NCI-H2107 treated with DMSO at 0.1 percent for 48 hours (cell line): Measurements from ENCODE around the gene ARID5A.
A peak's percentile ranks its signal among the peaks of the same experiment; 100 is the strongest.

ENCODE experiments used
- DNase-seq: peaks from one replicate; lab custom pipeline; 2025; ENCODE audit not compliant: unreplicated experiment; lab: John Stamatoyannopoulos, UW

Gene ARID5A

DNA sequence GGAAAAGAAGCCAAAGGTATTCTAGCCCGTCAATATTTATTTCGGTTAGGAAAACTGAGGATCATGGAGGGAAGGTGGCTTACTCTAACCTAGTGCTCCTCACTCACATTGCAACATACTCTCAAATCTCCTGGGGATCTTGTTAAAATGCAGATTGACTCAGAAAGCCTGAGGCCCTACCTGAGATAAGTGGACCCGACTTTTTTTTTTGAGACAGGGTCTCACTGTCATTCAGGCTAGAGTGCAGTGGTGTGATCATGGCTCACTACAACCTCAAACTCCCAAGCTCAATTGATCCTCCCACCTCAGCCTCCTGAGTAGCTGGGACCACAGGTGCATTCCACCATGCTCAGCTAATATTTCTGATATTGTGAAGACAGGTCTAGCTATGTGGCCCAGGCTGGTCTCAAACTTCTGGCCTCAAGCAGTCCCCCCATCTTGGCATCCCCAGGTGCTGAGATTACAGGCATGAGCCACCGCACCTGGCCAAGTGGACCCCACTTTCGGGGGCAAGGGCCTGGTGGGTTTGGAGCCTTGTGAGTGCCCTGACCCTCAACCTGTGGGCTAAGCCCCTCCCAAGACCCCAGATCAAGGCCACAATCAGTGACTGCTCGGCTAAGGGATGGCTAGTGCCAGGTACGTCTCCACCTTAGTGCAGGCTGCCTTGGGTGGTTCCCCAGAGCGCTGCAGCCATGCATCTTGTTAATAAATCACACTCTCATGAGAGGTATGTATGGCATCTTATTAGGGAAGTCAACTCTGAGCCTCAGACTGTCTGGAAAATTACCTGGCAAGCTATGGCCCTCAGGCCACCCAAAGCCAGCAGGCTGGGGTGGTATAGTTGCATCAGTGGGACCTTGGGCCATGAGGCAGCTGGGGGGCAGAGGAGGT is 30.3 kb upstream of the ARID5A start:
- no peak for DNase-seq

DNA sequence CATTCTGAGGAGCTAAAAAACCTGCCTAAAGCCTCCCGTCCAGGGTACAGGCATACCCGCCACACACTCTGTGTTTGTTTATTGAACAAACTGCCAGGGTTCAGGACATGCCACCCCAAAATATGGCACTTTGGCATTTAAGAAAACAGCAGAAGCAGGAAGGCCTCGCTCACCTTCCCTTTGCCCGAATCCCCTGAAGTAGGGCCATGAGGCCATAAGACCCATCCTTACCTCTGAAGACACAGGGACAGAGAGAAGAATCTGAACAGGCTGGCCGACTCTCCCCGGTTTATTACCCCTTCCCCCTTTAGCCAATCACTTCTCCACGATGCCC is 29.7 kb upstream of the ARID5A start:
- no peak for DNase-seq

GRCh38 chr2:96507957-96508520 is 28.5 kb upstream of the ARID5A start:
- DNase-seq, result no peak

DNA sequence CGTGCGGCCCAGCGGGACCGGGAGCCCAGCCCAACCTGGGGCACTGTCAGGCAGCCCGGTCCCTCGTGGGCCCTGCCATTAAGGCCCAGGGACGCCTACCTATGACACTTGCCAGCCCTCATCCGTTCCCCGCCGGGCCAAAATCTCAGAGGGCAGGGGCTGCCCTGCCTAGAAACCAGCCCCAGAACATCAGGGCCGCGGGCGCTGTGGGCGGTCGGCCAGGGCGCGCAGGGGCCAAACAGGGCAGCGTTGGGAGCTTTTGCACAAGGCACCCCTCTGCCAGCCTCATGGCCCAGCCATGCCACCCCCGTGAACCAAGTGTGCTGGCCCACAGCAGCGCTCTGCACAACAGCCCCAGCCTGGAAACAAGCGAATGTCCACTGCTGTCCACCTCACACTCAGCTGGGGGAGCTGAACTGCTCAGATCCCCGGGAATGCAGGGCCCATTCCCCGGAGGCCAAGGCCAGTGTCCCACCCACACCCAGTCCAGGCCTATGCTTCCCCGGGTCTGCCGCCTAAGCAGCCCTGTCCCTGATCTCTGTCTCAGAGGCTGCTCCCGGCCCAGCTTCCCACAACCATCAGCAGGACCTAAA is 27.9 kb upstream of the ARID5A start:
- DNase-seq, result no peak

DNA sequence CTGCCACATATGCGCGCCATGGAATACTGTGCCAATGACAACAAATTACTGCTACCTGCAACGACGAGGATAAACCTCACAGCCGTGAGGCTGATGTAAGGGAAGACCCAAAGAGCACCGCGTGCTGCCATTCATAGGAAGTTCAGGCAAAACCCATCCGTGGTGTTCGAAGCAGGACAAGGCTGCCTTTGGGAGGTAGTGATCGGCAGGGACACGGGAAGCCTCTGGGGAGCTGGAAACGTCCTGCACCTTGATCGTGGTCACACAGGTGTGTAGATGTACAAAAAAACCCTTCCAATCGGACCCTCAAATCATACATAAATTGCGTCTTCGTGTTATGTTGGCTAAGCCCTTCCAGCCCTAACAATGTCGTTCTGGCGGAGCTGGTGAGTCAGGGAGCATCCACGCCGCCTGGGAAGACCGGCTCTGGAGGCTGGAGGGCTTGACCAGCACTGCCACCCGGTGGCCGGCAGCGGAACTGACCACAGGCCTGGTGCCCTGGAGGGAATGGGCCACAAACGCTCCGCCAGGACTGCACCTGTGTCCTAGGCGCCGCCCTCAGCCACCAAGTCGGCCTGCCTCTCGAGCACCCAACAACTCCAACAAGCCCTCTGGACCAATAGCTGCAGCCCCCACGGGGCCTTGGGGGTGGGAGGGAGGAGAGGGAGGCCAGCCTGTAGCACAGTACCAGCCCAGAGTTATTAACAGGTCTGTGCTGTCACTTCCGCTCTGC is 27.3 kb upstream of the ARID5A start:
- peak; percentile 35 for DNase-seq

DNA sequence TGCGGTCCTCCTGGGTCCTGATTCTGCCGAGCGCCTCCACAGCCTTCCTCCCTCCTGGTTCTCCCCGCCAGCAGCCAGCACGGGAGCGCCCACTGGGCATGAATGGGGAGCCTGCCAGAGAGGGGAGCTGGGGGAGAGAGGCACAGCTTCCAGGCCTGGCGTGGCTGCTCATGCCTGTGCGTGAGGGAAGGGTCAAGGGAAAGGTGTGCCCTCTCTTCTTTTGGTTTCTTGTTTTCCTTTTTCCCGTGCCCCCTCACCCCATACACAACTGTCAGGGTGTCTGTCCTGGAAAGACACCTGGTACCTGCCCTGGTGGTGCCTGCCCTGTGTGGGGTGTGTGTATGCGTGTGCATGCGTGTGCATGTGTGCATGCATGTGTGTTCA is 26.7 kb upstream of the ARID5A start:
- DNase-seq, result no peak

DNA sequence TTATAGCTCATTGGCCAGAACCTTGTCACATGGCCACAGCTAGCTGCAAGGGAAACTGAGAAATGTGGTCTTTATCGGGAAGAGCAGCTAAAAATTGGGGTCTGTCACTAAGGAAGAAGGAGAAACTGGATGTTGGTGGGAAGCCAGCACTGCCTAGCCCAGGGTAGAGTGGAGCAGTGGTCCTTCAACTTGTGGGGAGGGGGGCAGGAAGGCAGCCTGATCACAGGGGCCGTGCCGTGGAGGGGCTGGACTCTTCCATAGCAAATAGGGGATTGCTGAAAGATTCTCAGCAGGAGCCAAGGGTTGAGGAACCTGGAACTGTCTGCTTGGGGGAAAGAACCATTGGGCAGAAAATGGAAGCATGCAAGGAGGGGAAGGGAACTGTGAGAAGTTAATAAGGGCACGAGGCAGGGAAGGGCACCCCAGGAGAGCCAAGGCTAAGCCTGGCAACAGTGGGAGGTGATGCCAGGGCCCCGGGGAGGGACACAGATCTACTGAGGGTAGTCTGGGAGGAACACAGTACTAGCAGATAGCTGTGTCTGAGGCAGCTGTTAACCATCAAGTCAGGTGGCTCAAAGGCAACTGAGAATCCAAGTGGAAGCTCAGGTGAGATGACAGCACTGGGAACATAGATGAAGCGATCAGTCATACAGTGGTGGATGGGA is 25.5 kb upstream of the ARID5A start:
- no peak for DNase-seq

GRCh38 chr2:96511851-96512250 is 24.7 kb upstream of the ARID5A start:
- DNase-seq, result no peak

DNA sequence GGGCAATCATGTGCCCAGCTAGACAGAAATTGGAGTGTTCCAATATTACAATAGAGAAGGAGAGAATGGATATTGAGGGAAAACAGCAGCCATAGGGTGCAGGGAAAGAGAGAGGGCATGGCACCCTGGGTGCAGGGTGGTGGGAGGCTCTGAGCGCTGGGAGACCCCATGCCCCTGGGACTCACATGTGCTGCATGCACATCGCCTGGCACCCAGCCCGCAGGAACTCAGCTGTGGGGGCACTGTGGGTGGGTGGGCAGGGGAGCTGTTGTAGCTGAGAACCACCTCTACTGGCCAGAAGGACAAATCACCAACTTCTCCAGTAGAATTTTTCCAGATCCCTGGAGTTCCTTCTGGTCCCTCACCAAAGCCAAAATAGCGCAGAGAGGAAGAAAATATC is 24.2 kb upstream of the ARID5A start:
- DNase-seq, result no peak

DNA sequence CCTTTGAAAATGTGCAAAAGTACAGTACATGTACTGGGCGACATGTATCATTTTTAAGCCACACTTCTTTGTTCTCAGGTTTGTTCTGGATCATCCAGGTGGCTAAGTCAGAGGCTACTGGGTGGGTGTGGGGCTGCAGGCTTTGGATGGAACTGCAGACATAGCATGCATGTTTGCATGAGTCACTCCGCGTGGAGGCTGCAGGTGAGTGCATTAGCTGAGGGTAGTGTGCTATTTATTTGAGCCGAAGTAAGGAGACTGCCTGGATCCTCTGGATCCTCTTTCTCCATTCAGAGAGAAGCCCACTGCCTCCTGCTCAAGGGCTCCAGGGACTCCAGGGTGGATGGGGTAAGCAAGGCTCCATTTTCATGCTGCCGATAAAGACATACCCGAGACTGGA is 22.0 kb upstream of the ARID5A start:
- no peak for DNase-seq

DNA sequence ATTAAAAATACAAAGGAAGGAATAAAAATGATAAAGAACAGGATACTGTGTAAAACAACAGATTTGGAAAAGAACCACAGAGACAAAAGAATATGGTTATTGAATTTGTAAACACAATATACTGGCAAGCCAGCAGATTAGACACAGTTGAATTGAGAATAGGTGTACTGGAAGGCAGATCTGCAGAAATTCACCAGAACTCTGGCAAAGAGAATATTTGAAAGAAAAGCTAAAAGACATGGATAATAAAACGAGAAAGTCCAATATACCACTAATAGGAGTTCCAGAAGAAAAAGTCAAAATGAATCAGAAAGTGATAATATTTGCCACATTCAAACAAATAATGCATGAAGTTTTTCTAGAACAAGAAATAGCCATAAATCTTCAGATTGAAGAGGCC is 19.5 kb upstream of the ARID5A start:
- no peak for DNase-seq

DNA sequence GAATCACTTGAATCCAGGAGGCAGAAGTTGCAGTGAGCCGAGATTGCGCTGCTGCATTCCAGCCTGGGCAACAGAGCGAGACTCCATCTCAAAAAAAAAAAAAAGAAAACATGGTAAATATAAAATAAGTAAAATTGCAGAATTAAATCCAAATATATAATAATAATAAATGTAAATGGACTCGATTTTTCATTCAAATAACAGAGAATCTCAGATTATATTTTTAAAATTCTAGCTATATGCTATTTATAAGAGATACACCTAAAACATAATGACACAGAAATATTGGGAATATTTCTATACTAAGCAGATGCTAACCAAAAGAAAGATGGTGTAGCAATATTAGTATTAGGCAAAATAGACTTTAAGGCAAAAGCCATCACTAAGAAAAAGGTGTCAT is 16.3 kb upstream of the ARID5A start:
- no peak for DNase-seq

DNA sequence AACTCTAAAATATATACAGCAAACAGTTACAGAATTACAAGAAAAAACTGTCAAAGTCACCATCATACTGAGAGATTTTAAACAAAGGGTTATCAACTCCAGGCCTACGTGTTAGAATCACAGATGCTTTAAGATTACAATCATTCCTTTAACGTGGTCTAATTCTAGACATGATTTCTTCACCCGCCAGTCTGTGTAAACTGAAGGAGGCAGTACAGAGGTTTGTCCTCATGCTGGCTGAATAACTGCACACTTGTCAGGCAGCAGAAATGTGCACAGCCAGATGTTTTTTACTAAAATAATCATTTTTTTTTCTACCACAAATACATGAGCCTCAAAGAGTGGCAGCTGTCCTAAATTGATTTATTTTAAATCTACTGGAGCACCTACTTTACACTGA is 15.9 kb upstream of the ARID5A start:
- DNase-seq, result no peak

- DNase-seq, result no peak
Measured at GRCh38 chr2:96521219-96521618, 15.3 kb upstream of the ARID5A start.

- no peak for DNase-seq
Measured at GRCh38 chr2:96522304-96523203, 14.0 kb upstream of the ARID5A start.

DNA sequence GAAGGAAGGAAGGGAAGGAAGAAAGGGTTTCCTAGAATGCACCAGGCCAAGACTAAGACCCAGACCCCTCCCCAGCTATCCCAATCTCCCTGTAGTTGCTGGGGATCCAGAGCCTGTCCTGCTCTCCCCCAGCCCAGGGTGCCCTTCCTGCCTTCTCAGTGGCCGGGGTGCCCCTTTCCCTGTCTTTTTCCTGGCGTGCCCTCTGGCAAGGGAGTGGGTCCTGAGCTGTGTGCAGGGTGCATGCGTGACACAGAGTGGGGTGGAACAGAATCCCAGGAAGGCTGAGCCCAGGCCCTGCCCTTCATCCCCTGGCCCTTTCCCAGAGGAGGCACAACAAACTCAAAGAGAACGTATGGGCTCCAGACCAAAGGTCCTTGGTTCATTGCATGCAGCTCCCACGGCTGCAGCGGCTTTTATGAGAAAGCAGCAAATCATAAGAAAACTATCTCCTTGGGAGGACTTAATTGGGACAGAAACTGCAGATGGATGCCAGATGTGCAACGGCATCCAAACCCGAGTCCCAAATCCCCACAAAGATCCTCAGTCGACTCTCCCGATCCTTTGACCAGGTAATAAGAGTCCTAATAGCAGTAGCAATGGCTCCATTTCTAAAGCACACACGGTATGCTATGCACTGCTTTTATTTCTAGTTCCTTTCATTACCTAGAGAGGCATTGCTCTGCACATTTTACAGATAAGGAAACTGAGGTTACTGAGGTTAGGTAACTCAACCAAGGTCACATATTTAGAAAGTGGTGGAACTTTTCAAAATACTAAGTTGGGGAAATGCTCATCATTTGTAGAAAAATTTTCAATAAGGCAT is 12.7 kb upstream of the ARID5A start:
- DNase-seq, result no peak

DNA sequence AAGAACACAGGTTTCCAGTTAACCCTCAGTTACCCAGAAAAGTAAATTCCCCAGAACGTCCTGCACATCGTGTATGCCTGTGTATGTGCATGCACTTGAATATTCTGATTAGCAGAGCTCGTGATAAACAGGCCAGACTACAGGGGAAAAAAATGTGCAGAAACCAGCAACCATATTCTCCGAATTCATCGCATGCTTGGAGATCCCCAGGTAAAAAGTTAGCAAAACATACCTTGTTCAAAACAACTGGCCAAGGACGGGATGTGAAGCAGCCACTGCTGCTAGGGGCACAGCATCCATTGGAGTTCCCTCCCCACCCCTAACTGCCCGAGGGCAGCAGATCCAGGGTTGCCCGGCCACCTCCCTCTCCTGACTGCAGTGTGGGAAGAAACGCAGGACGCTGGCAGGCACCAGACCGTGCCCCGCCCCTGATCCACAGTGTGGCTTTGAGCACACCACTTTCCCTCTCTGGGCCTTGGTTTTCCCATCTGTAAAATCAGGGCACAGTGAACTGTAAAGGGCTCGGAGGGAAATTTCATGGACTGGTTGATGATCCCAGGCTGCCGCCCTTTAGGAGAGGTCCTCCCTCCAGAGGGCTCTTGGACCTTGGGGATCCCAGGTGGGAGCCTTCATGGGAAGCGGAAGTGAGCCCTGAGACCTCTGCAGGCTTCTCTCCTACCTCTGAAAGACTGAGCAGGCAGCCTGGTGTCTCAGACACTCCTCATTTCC is 11.9 kb upstream of the ARID5A start:
- DNase-seq, result no peak

DNA sequence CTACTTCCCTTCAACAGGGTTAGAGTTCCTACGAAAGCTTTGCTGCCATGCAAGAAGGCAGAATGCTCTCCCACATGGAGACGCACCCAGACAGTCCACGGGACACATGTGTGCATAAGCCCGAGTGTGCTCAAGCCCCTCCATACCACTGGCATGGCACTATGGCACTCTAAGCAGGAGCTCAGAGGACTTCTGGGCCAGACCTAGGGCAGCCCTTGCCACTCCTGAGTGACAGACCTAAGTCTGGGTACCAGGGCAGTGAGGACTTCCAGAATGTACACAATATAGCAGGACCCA is 11.4 kb upstream of the ARID5A start:
- DNase-seq, result no peak

GRCh38 chr2:96526101-96526591 is 10.4 kb upstream of the ARID5A start:
- DNase-seq, result no peak
